CD14-positive monocyte (primary cell): ENCODE data around the gene GPR55. TPM values are rescaled to one million over a fixed set of nuclear protein-coding genes. Genes with fewer than 3 reads are reported as not detected.

Source experiments
- DNase-seq, 3 donors: peaks; one replicate each; pipeline ENCODE4 v3.0.0-alpha.2; 2011 to 2022
- H2AFZ ChIP-seq: 2 replicates; pipeline ENCODE4 v1.6.0; 2012; ENCODE audit warnings: mild to moderate bottlenecking, low read depth, low read length, inconsistent platforms; ENCODE audit not compliant: insufficient read depth, poor library complexity, severe bottlenecking
- H3K27ac ChIP-seq, 2 donors: 1 replicate in 1 of 2; 2 replicates in 1 of 2; pipeline ENCODE4 v1.5.1; 2012 to 2013; ENCODE audit warnings: low read length in 2 of 2, control low read depth in 1 of 2, inconsistent platforms in 1 of 2, low read depth in 1 of 2, mild to moderate bottlenecking in 1 of 2
- H3K27me3 ChIP-seq, 2 donors: one replicate each; pipeline versions ENCODE4 v1.6.0 to v1.6.1; 2011 to 2013; ENCODE audit warnings: low read length in 2 of 2; ENCODE audit not compliant: control insufficient read depth in 2 of 2, insufficient read depth in 2 of 2
- H3K36me3 ChIP-seq, 2 donors: replicated peaks in 1 of 2; 1 replicate in 1 of 2; 2 replicates in 1 of 2; pipeline versions ENCODE4 v1.5.1 to v1.6.1; 2012 to 2013; ENCODE audit warnings: low read length in 2 of 2, control low read depth in 1 of 2, inconsistent platforms in 1 of 2, mild to moderate bottlenecking in 1 of 2; ENCODE audit not compliant: insufficient read depth in 2 of 2, control insufficient read depth in 1 of 2
- H3K4me1 ChIP-seq, 2 donors: 1 replicate in 1 of 2; 2 replicates in 1 of 2; pipeline versions ENCODE4 v1.5.1 to v1.6.1; 2012 to 2013; ENCODE audit warnings: low read length in 2 of 2, control low read depth in 1 of 2, inconsistent platforms in 1 of 2, mild to moderate bottlenecking in 1 of 2, moderate library complexity in 1 of 2; ENCODE audit not compliant: insufficient read depth in 2 of 2, control insufficient read depth in 1 of 2
- H3K4me2 ChIP-seq: replicated peaks from 2 replicates; pipeline ENCODE3; 2012; ENCODE audit warnings: low read length, moderate library complexity, mild to moderate bottlenecking; ENCODE audit not compliant: poor library complexity, severe bottlenecking; ENCODE audit errors: extremely low read depth
- H3K4me3 ChIP-seq, 3 experiments: fragments of 200-600 bp in 1 of 3; sonication (generic) in 1 of 3; replicated peaks in 1 of 3; 1 replicate in 2 of 3; 2 replicates in 1 of 3; pipeline ENCODE4 v1.5.1; 2011 to 2013; ENCODE audit warnings: low read length in 3 of 3, mild to moderate bottlenecking in 3 of 3, control low read depth in 2 of 3, low read depth in 2 of 3, inconsistent platforms in 1 of 3, moderate library complexity in 1 of 3
- H3K79me2 ChIP-seq: 2 replicates; pipeline ENCODE4 v1.6.0; 2012; ENCODE audit warnings: mild to moderate bottlenecking, control low read depth, inconsistent platforms, low read length, moderate library complexity; ENCODE audit not compliant: insufficient read depth
- H3K9ac ChIP-seq: 2 replicates; pipeline ENCODE4 v1.6.0; 2017; ENCODE audit warnings: low read length, mild to moderate bottlenecking; ENCODE audit not compliant: insufficient read depth, poor library complexity, severe bottlenecking
- H3K9me3 ChIP-seq, 2 donors: replicated peaks in 1 of 2; 1 replicate in 1 of 2; 2 replicates in 1 of 2; pipeline versions ENCODE4 v1.5.1 to v1.6.1; 2012 to 2013; ENCODE audit warnings: low read length in 2 of 2, control low read depth in 1 of 2; ENCODE audit not compliant: control insufficient read depth in 1 of 2, insufficient read depth in 1 of 2
- H4K20me1 ChIP-seq: 2 replicates; pipeline ENCODE4 v1.6.0; 2012; ENCODE audit warnings: mild to moderate bottlenecking, low read length, control low read depth, moderate library complexity; ENCODE audit not compliant: insufficient read depth
- H3K27ac Mint-ChIP-seq, 7 donors: one replicate each; pipeline ENCODE4 v1.8.0; 2020; ENCODE audit warnings: mild to moderate bottlenecking in 7 of 7, mixed read lengths in 7 of 7, moderate library complexity in 6 of 7, inconsistent platforms in 2 of 7
- H3K27me3 Mint-ChIP-seq, 3 donors: one replicate each; pipeline ENCODE4 v1.8.0; 2021 to 2022; ENCODE audit warnings: low read depth in 3 of 3, mild to moderate bottlenecking in 3 of 3, mixed read lengths in 3 of 3, moderate library complexity in 3 of 3, inconsistent platforms in 1 of 3
- H3K36me3 Mint-ChIP-seq, 2 donors: one replicate each; pipeline ENCODE4 v1.8.0; 2020; ENCODE audit warnings: mixed read lengths in 2 of 2, inconsistent platforms in 1 of 2, mild to moderate bottlenecking in 1 of 2
- H3K4me1 Mint-ChIP-seq: one replicate; pipeline ENCODE4 v1.8.0; 2020; ENCODE audit warnings: mild to moderate bottlenecking, mixed read lengths
- H3K4me3 Mint-ChIP-seq, 2 donors: one replicate each; pipeline ENCODE4 v1.8.0; 2020; ENCODE audit warnings: mild to moderate bottlenecking in 2 of 2, mixed read lengths in 2 of 2, moderate library complexity in 1 of 2
- H3K9me3 Mint-ChIP-seq, 7 donors: one replicate each; pipeline ENCODE4 v1.8.0; 2020 to 2022; ENCODE audit warnings: mixed read lengths in 7 of 7, mild to moderate bottlenecking in 6 of 7, moderate library complexity in 6 of 7, inconsistent platforms in 2 of 7
- WGBS: methylation state at CpG from one replicate; pipeline ENCODE4 v1.1.5; 2013; ENCODE audit warnings: missing lambda C conversion rate; ENCODE audit not compliant: insufficient coverage; 5-methylcytosine and 5-hydroxymethylcytosine counted together
- intact Hi-C, 2 donors: fragments of 100-400 bp; cut with micrococcal nuclease; formaldehyde crosslinking; loops; one replicate each; pipeline versions ENCODE4 v1.15.0 to v1.15.1; 2023
- polyA plus RNA-seq, 3 donors: library from polyadenylated mRNA; depleted of rRNA in 1 of 3; unstranded in 2 of 3; stranded (reverse) in 1 of 3; fragments of 300-500 nt in 2 of 3; fragments of >200 nt in 1 of 3; fragmentation: Illumina TruSeq in 2 of 3; gene quantifications; 1 replicate in 2 of 3; 2 replicates in 1 of 3; pipeline ENCODE4 v1.2.3, GENCODE V29; 2012 to 2021
- TF ChIP-seq, protein P1 (sequence below): fragments of 200-600 bp; IDR thresholded peaks from one replicate; pipeline ENCODE4 v1.8.0; 2022; ENCODE audit warnings: antibody characterized with exemption, mild to moderate bottlenecking

The GPR55 gene
- polyA plus RNA-seq, 3 donors = 0.11 to 0.12 TPM; not detected in 1

DNA sequence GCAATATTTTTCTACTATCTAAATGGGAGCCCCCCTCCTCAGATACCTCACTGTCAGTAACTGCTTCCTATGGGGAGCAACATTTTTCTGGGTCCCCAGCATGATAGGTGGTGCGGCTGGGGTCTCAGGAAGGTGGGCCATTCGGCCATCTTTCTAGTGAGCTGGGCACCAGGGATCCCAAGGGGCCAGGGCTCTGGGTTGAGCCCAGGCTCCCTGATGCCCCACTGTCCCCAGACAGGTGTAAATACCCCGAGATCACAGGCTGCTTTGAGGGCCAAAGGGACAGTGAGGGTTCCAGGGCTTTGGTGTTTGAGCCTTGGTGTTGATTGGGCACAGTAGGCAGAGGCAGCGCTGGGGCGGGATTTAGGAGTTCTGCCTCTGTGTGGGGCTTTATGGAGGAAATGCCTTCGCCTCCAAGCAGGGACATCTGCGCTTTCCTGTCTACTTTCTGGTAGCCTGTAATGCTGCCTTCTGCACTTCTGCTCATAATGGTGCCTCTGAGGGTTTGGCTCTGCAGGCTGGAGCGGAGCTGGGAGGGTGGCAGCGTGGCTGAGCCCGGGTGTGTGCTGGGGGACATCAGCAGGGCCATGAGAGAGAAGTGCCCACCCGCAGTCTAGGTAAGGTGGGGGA is 55.0 kb downstream of the GPR55 start:
- Histone ChIP-seq H3K9me3 (no peaks in the 10 kb centered on the region), H3K27ac (no peak overlapping the region), H3K27me3 (peaks cover 0 to 18% of the 10 kb centered on the region in 2 donors), H3K4me1 (peaks cover 40 to 46% of the 10 kb centered on the region in 2 donors), H3K9ac (no peak overlapping the region), H3K36me3 (no peaks in the 10 kb centered on the region), H4K20me1 (no peaks in the 10 kb centered on the region), H2AFZ (peak overlapping the region; percentile 41), H3K4me3 (no peak overlapping the region), H3K79me2 (no peaks in the 10 kb centered on the region), H3K4me2 (peak overlapping the region; percentile 24)
- H3K36me3 Mint-ChIP-seq = peaks cover 0 to 3% of the 10 kb centered on the region in 2 donors
- no peak overlapping the region for H3K27ac Mint-ChIP-seq
- peaks cover 52% of the 10 kb centered on the region for H3K4me1 Mint-ChIP-seq
- peak overlapping the region; percentile 49 to 72 for H3K4me3 Mint-ChIP-seq
- TF ChIP-seq, protein P1, sequence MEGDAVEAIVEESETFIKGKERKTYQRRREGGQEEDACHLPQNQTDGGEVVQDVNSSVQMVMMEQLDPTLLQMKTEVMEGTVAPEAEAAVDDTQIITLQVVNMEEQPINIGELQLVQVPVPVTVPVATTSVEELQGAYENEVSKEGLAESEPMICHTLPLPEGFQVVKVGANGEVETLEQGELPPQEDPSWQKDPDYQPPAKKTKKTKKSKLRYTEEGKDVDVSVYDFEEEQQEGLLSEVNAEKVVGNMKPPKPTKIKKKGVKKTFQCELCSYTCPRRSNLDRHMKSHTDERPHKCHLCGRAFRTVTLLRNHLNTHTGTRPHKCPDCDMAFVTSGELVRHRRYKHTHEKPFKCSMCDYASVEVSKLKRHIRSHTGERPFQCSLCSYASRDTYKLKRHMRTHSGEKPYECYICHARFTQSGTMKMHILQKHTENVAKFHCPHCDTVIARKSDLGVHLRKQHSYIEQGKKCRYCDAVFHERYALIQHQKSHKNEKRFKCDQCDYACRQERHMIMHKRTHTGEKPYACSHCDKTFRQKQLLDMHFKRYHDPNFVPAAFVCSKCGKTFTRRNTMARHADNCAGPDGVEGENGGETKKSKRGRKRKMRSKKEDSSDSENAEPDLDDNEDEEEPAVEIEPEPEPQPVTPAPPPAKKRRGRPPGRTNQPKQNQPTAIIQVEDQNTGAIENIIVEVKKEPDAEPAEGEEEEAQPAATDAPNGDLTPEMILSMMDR = no peak
- 22% methylated on average over 11 of the region's 11 CpGs for WGBS
- no peak for DNase-seq
- H3K9me3 Mint-ChIP-seq = peaks cover 0 to 3% (median 0%) of the 10 kb centered on the region in 7 donors
- H3K27me3 Mint-ChIP-seq = peaks cover 22 to 30% (median 23%) of the 10 kb centered on the region in 3 donors
- intact Hi-C loops = no loop called here

DNA sequence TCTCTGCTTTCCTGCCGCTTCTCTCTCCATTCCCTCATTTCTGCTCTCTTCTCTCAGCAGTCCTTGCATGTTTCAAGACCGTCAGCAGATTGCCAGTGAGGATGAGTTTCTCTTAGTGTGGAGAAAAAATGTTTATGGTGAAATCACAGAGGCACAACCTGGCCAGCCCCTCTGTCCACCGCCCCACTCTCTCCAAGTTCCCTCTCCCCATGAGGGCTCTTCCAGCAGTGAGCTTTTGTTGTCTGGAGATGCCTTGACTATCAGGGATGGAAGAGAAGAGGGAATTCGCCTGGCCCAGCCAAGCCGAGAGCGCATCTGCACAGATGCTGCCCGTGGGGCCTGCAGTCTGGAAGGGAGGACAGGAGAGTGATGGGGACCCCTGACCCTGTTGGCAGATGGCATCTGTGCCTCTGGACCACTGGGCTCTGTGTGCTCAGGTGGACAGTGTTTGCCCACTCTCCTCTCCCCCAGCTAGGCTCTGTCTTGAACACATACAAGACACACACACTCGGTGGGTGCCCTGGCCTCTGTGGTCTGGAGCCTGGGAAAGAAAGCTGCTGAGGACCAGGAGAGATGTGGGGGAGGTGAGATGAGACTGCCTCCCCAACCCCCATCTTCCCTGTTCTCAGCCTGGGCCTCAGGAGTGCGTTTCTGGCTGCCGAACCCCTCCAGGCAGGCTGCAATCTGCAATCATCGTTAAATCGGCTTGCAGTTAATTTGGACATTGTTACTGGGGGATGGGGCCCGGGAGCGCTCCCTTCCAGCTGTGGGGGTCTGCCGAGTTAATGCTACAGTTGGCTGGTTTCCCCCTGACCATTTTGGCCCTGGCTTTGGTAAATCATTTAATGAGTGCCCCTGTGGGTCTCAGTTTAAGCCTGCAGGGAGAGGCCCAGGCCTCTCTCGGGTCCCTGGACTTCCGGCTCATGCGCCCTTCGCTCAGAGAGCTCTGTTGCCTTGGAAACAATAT is 55.8 kb downstream of the GPR55 start:
- Mint-ChIP-seq H3K27ac (no peak overlapping the region), H3K4me1 (peaks cover 56% of the 10 kb centered on the region), H3K9me3 (peaks cover 0 to 3% (median 0%) of the 10 kb centered on the region in 7 donors), H3K27me3 (peaks cover 26 to 37% (median 28%) of the 10 kb centered on the region in 3 donors), H3K4me3 (peak overlapping the region in 1 of 2 donors; percentile 37), H3K36me3 (peaks cover 3% of the 10 kb centered on the region in 2 donors)
- intact Hi-C loops = no loop called here
- H3K9me3 ChIP-seq = no peaks in the 10 kb centered on the region
- H2AFZ ChIP-seq = no peak overlapping the region
- DNase-seq = no peak
- H3K4me3 ChIP-seq = no peak overlapping the region
- H3K27ac ChIP-seq = no peak overlapping the region
- H3K79me2 ChIP-seq = no peaks in the 10 kb centered on the region
- 45% methylated on average over 13 of the region's 19 CpGs for WGBS
- TF ChIP-seq, protein P1 = no peak
- no peaks in the 10 kb centered on the region for H4K20me1 ChIP-seq
- no peaks in the 10 kb centered on the region for H3K36me3 ChIP-seq
- H3K27me3 ChIP-seq = peaks cover 2 to 22% of the 10 kb centered on the region in 2 donors
- H3K9ac ChIP-seq = no peak overlapping the region
- no peak overlapping the region for H3K4me2 ChIP-seq
- H3K4me1 ChIP-seq = peaks cover 44 to 52% of the 10 kb centered on the region in 2 donors
